ENCODE data around the gene NAIF1. TPM values are rescaled to one million over a fixed set of nuclear protein-coding genes. Genes with fewer than 3 reads are reported as not detected.

The NAIF1 gene
- total and polyA plus RNA-seq, 4 donors: 7.2 to 13.3 (median 11.0) TPM

- Histone ChIP-seq H3K9me3 (ENCODE audit: control insufficient read depth, insufficient read depth, low read length) (no peaks in the 10 kb centered on the region), H3K27ac (ENCODE audit: low read depth, low read length) (no peak overlapping the region), H3K36me3 (ENCODE audit: control insufficient read depth, insufficient read depth, low read length) (peaks cover 24% of the 10 kb centered on the region), H3K4me1 (ENCODE audit: control insufficient read depth, insufficient read depth, low read length) (peaks cover 19% of the 10 kb centered on the region), H3K4me3 (ENCODE audit: low read depth, low read length) (no peak overlapping the region), H3K27me3 (ENCODE audit: control insufficient read depth, insufficient read depth, low read length) (no peaks in the 10 kb centered on the region)
- WGBS (ENCODE audit: insufficient coverage): 78% methylated on average over 6 of the region's 6 CpGs
- no peak for DNase-seq (ENCODE audit: low read depth in 4 of 6, low spot score in 6 of 6)
Measured at GRCh38 chr9:128062279-128062678, 4.8 kb downstream of the NAIF1 start.

GRCh38 chr9:128061275-128061960 lies 5.7 kb downstream of the NAIF1 start:
- H3K27me3 ChIP-seq (ENCODE audit: control insufficient read depth, insufficient read depth, low read length): no peaks in the 10 kb centered on the region
- WGBS (ENCODE audit: insufficient coverage): 81% methylated on average over 11 of the region's 13 CpGs
- peaks cover 24% of the 10 kb centered on the region for H3K36me3 ChIP-seq (ENCODE audit: control insufficient read depth, insufficient read depth, low read length)
- H3K4me1 ChIP-seq (ENCODE audit: control insufficient read depth, insufficient read depth, low read length): peaks cover 16% of the 10 kb centered on the region
- no peak for DNase-seq (ENCODE audit: low read depth in 4 of 6, low spot score in 6 of 6)
- no peaks in the 10 kb centered on the region for H3K9me3 ChIP-seq (ENCODE audit: control insufficient read depth, insufficient read depth, low read length)
- H3K4me3 ChIP-seq (ENCODE audit: low read depth, low read length): no peak overlapping the region
- H3K27ac ChIP-seq (ENCODE audit: low read depth, low read length): no peak overlapping the region

DNA sequence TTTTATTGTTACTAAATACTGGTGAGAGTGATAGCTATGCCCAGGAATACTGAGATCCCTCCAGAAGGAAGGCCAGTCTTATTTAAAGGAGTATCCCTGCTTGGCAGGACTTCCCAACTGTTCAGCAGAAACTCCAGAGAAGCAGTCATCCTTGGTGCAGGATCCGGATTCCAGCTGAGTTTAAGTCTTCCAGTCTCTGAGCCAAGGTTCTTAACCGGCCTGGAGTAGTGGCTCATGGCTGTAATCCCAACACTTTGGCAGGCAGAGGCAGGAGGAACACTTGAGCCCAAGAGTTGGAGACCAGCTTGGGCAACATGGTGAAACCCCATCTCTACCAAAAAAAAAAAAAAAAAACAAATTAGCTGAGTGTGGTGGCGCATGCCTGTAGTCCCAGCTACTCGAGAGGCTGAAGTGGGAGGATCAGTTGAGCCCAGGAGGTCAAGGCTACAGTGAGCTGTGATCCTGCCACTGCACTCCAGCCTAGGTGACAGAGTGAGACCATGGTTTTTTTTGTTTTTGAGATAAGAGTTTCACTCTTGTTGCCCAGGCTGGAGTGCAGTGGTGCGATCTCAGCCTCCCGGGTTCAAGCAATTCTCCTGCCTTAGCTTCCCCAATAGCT lies 7.6 kb downstream of the NAIF1 start:
- WGBS (ENCODE audit: insufficient coverage): 85% methylated on average over 5 of the region's 6 CpGs
- Histone ChIP-seq H3K36me3 (ENCODE audit: control insufficient read depth, insufficient read depth, low read length) (peaks cover 24% of the 10 kb centered on the region), H3K27ac (ENCODE audit: low read depth, low read length) (no peak overlapping the region), H3K9me3 (ENCODE audit: control insufficient read depth, insufficient read depth, low read length) (no peaks in the 10 kb centered on the region), H3K27me3 (ENCODE audit: control insufficient read depth, insufficient read depth, low read length) (no peaks in the 10 kb centered on the region), H3K4me3 (ENCODE audit: low read depth, low read length) (no peak overlapping the region), H3K4me1 (ENCODE audit: control insufficient read depth, insufficient read depth, low read length) (peaks cover 20% of the 10 kb centered on the region)
- no peak for DNase-seq (ENCODE audit: low read depth in 4 of 6, low spot score in 6 of 6)

- Histone ChIP-seq H3K27me3 (ENCODE audit: control insufficient read depth, insufficient read depth, low read length) (no peaks in the 10 kb centered on the region), H3K36me3 (ENCODE audit: control insufficient read depth, insufficient read depth, low read length) (peaks cover 15% of the 10 kb centered on the region), H3K4me3 (ENCODE audit: low read depth, low read length) (no peak overlapping the region), H3K27ac (ENCODE audit: low read depth, low read length) (no peak overlapping the region), H3K9me3 (ENCODE audit: control insufficient read depth, insufficient read depth, low read length) (no peaks in the 10 kb centered on the region), H3K4me1 (ENCODE audit: control insufficient read depth, insufficient read depth, low read length) (peaks cover 20% of the 10 kb centered on the region)
- no peak for DNase-seq (ENCODE audit: low read depth in 4 of 6, low spot score in 6 of 6)
- 100% methylated on average over 1 of the region's 8 CpGs for WGBS (ENCODE audit: insufficient coverage)
Measured at GRCh38 chr9:128057724-128058409, 9.3 kb downstream of the NAIF1 start.

DNA sequence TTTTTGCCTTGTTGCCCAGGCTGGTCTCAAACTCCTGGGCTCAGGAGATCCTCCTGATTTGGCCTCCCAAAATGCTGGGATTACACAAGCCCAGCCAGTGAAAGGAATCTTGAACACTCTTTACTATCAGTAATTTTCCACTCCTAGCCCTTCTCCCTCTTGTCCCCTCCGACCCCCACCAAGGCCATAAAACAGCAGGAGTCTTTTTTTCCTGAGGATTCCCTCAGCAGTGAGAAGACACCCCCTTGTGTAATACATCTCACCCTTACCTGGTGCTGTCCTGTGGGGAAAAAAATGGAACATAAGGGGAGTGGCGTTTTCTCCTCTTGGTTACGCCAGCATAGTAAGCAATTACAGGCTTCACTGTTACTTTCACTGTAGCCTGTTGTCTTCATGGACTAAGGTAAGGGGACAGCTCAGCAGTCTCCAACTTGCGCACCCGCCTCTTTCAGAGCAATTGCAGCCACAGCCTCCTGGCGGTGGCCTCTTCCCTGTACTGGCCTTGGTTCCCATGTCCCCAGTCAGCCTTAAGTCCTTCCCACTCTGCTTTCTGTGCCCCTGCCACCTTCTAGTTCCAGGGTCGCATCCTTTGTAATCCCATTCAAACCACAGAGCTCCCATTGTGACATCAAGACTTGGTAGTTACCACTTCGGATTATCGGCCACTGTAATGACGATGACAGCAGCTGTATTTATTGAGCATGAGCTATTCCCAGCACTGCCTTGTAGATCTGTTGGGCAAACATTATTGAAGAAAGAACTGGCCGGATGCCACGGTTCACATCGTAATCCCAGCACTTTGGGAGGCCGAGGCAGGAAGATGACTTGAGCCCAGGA lies 10.0 kb downstream of the NAIF1 start:
- H3K9me3 ChIP-seq (ENCODE audit: control insufficient read depth, insufficient read depth, low read length): no peaks in the 10 kb centered on the region
- H3K36me3 ChIP-seq (ENCODE audit: control insufficient read depth, insufficient read depth, low read length): peaks cover 7% of the 10 kb centered on the region
- WGBS (ENCODE audit: insufficient coverage): 71% methylated on average over 11 of the region's 14 CpGs
- no peak overlapping the region for H3K27ac ChIP-seq (ENCODE audit: low read depth, low read length)
- DNase-seq (ENCODE audit: low read depth in 4 of 6, low spot score in 6 of 6): no peak
- H3K4me1 ChIP-seq (ENCODE audit: control insufficient read depth, insufficient read depth, low read length): peaks cover 20% of the 10 kb centered on the region
- no peak overlapping the region for H3K4me3 ChIP-seq (ENCODE audit: low read depth, low read length)
- no peaks in the 10 kb centered on the region for H3K27me3 ChIP-seq (ENCODE audit: control insufficient read depth, insufficient read depth, low read length)

DNA sequence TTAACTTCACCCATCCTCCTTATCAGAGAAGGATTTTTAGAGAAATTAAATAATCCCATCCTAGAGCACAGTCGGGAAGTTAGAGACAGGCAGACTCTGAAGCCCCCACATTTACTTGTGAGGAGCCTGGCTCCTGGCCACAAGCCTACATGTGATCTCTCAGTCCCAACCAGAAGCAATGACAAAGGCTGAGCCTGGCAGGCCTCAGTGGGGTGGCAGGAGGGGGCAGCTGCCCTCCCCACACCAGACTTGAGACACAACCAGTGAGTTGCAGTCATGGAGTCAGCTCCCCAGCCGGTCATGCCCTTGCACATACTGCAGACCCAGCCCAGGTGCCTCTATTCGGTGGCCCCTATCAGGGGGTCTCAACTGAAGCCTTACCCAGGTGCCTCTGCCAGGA lies 11.0 kb downstream of the NAIF1 start:
- 52% methylated on average over 2 of the region's 3 CpGs for WGBS (ENCODE audit: insufficient coverage)
- Histone ChIP-seq H3K4me1 (ENCODE audit: control insufficient read depth, insufficient read depth, low read length) (peaks cover 20% of the 10 kb centered on the region), H3K36me3 (ENCODE audit: control insufficient read depth, insufficient read depth, low read length) (no peaks in the 10 kb centered on the region), H3K27ac (ENCODE audit: low read depth, low read length) (peak overlapping the region; percentile 67), H3K9me3 (ENCODE audit: control insufficient read depth, insufficient read depth, low read length) (no peaks in the 10 kb centered on the region), H3K27me3 (ENCODE audit: control insufficient read depth, insufficient read depth, low read length) (no peaks in the 10 kb centered on the region), H3K4me3 (ENCODE audit: low read depth, low read length) (no peak overlapping the region)
- DNase-seq (ENCODE audit: low read depth in 4 of 6, low spot score in 6 of 6): peak in 2 of 6 donors; percentile 32 to 56

DNA sequence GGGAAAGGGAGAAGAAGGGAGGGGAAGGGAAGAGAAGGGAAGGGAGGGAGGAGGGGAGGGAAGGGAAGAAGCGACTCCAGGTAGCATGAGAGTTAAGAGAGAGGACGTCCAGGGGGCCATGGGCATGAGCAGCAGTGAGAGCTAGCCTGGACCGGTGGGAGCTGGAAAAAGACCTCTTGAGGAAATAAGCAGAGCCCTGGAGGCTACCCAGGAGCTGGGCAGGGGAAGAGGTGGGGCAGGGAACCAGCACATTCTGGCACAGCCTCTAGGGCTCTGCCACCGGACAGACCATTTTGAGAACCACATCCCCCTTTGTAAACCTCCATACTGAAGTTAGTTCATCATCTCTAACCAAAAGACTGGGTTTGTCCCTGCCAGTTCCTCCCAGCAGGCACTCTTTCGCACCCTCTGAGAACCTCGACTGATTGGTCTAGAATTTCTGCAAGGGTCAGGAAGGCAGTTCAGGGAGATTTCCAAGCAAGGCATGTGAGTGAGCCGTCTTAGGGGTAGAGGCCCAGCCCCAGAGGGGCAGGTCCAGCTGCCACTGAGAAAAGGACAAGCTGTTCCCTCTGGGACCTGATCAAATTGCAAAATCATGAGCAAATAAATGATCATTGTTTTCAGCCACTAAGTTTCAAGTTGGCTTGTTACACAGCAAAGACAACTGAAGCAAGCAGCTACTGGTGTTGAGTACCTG lies 11.6 kb downstream of the NAIF1 start:
- Histone ChIP-seq H3K9me3 (ENCODE audit: control insufficient read depth, insufficient read depth, low read length) (no peaks in the 10 kb centered on the region), H3K4me1 (ENCODE audit: control insufficient read depth, insufficient read depth, low read length) (peaks cover 20% of the 10 kb centered on the region), H3K36me3 (ENCODE audit: control insufficient read depth, insufficient read depth, low read length) (no peaks in the 10 kb centered on the region), H3K27ac (ENCODE audit: low read depth, low read length) (peak overlapping the region; percentile 67), H3K4me3 (ENCODE audit: low read depth, low read length) (no peak overlapping the region), H3K27me3 (ENCODE audit: control insufficient read depth, insufficient read depth, low read length) (no peaks in the 10 kb centered on the region)
- 35% methylated on average over 7 of the region's 7 CpGs for WGBS (ENCODE audit: insufficient coverage)
- DNase-seq (ENCODE audit: low read depth in 4 of 6, low spot score in 6 of 6): no peak

DNA sequence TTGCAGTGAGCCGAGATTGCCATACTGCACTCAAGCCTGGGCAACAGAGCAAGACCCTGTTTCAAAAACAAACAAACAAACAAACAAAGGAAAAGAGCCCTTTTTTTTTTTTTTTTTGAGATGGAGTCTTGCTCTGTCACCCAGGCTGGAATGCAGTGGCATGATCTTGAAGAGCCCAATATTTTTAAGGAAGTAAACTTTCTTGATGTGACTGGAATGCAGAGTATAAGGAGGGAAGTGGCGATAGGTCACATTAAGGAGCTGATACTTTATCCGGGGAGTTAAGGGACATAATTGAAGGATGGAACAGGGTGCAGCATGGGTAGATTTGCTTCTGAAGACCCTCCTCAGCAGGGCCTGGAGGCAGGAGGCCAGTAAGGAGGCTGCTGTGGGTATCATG lies 13.0 kb downstream of the NAIF1 start:
- H3K27me3 ChIP-seq (ENCODE audit: control insufficient read depth, insufficient read depth, low read length): no peaks in the 10 kb centered on the region
- H3K9me3 ChIP-seq (ENCODE audit: control insufficient read depth, insufficient read depth, low read length): no peaks in the 10 kb centered on the region
- H3K27ac ChIP-seq (ENCODE audit: low read depth, low read length): no peak overlapping the region
- peaks cover 20% of the 10 kb centered on the region for H3K4me1 ChIP-seq (ENCODE audit: control insufficient read depth, insufficient read depth, low read length)
- DNase-seq (ENCODE audit: low read depth in 4 of 6, low spot score in 6 of 6): no peak
- H3K4me3 ChIP-seq (ENCODE audit: low read depth, low read length): no peak overlapping the region
- no peaks in the 10 kb centered on the region for H3K36me3 ChIP-seq (ENCODE audit: control insufficient read depth, insufficient read depth, low read length)
- 88% methylated on average over 2 of the region's 3 CpGs for WGBS (ENCODE audit: insufficient coverage)

GRCh38 chr9:128053560-128053959 lies 13.6 kb downstream of the NAIF1 start:
- Histone ChIP-seq H3K4me1 (ENCODE audit: control insufficient read depth, insufficient read depth, low read length) (peaks cover 20% of the 10 kb centered on the region), H3K27ac (ENCODE audit: low read depth, low read length) (no peak overlapping the region), H3K27me3 (ENCODE audit: control insufficient read depth, insufficient read depth, low read length) (no peaks in the 10 kb centered on the region), H3K9me3 (ENCODE audit: control insufficient read depth, insufficient read depth, low read length) (no peaks in the 10 kb centered on the region), H3K36me3 (ENCODE audit: control insufficient read depth, insufficient read depth, low read length) (no peaks in the 10 kb centered on the region), H3K4me3 (ENCODE audit: low read depth, low read length) (no peak overlapping the region)
- WGBS (ENCODE audit: insufficient coverage): 93% methylated on average over 6 of the region's 11 CpGs
- DNase-seq (ENCODE audit: low read depth in 4 of 6, low spot score in 6 of 6): no peak
